B cell (primary cell): ENCODE measurements around the gene CCND2. TPM values are rescaled to one million over a fixed set of nuclear protein-coding genes. Genes with fewer than 3 reads are reported as not detected.

Source experiments
- ATAC-seq: fragments of 200-7000 bp; cut with Tn5 transposase; one replicate; pipeline ENCODE4 v1.10.0; 2021; ENCODE audit warnings: low read depth, mild to moderate bottlenecking, moderate number of reproducible peaks, moderate library complexity
- CTCF ChIA-PET: fragments of 350-600 bp; sonication (Branson Sonifier 250); formaldehyde crosslinking; loops from one replicate; lab custom pipeline; 2021; ENCODE audit warnings: antibody characterized with exemption, inconsistent platforms; lab: Charles Lee
- POLR2A ChIA-PET: fragments of 350-600 bp; sonication (Branson Sonifier 250); formaldehyde crosslinking; loops from one replicate; lab custom pipeline; 2021; ENCODE audit warnings: antibody characterized with exemption; lab: Charles Lee
- DNase-seq: peaks from one replicate; pipeline ENCODE4 v3.0.0; 2013
- H2AFZ ChIP-seq: 2 replicates; pipeline ENCODE4 v1.6.1; 2012; ENCODE audit warnings: mild to moderate bottlenecking, low read depth, low read length; ENCODE audit not compliant: insufficient read depth, poor library complexity, severe bottlenecking
- H3K27ac ChIP-seq, 2 donors: 1 replicate in 1 of 2; 2 replicates in 1 of 2; pipeline ENCODE4 v1.5.1; 2012 to 2013; ENCODE audit warnings: low read length in 2 of 2, mild to moderate bottlenecking in 2 of 2, moderate library complexity in 1 of 2
- H3K27me3 ChIP-seq, 4 experiments: fragments of 200-600 bp in 1 of 4; sonication (generic) in 1 of 4; replicated peaks in 1 of 4; 1 replicate in 2 of 4; 2 replicates in 2 of 4; pipeline versions ENCODE4 v1.6.1 to v1.7.0; 2013 to 2016; ENCODE audit warnings: low read length in 3 of 4, mild to moderate bottlenecking in 2 of 4, mixed read lengths in 1 of 4, moderate library complexity in 1 of 4; ENCODE audit not compliant: insufficient read depth in 4 of 4, control insufficient read depth in 3 of 4; ENCODE audit errors: control extremely low read depth in 1 of 4
- H3K36me3 ChIP-seq, 2 experiments: replicated peaks in 1 of 2; 1 replicate in 1 of 2; 2 replicates in 1 of 2; pipeline versions ENCODE4 v1.6.1 to v1.7.1; 2013; ENCODE audit warnings: low read length in 1 of 2; ENCODE audit not compliant: insufficient read depth in 2 of 2, control insufficient read depth in 1 of 2; ENCODE audit errors: control extremely low read depth in 1 of 2, extremely low read depth in 1 of 2
- H3K4me1 ChIP-seq, 2 donors: fragments of 200-600 bp in 1 of 2; sonication (generic) in 1 of 2; 1 replicate in 1 of 2; 2 replicates in 1 of 2; pipeline versions ENCODE4 v1.5.1 to v1.6.1; 2013 to 2017; ENCODE audit warnings: low read length in 2 of 2; ENCODE audit not compliant: control insufficient read depth in 2 of 2, insufficient read depth in 2 of 2
- H3K4me2 ChIP-seq: replicated peaks from 2 replicates; pipeline ENCODE3; 2012; ENCODE audit warnings: mild to moderate bottlenecking, low read depth, low read length; ENCODE audit not compliant: poor library complexity, severe bottlenecking
- H3K4me3 ChIP-seq, 5 experiments: fragments of 200-600 bp in 1 of 5; sonication (generic) in 1 of 5; 1 replicate in 3 of 5; 2 replicates in 2 of 5; pipeline versions ENCODE4 v1.5.1 to v1.7.0; 2011 to 2016; ENCODE audit warnings: low read length in 4 of 5, mild to moderate bottlenecking in 4 of 5, low read depth in 2 of 5, control low read depth in 1 of 5, moderate library complexity in 1 of 5; ENCODE audit not compliant: insufficient read depth in 1 of 5; ENCODE audit errors: control extremely low read depth in 1 of 5, extremely low read depth in 1 of 5
- H3K79me2 ChIP-seq: fragments of 200-600 bp; sonication (generic); one replicate; pipeline ENCODE4 v1.6.0; 2016; ENCODE audit warnings: low read length; ENCODE audit not compliant: control insufficient read depth, insufficient read depth
- H3K9ac ChIP-seq: fragments of 200-600 bp; sonication (generic); 2 replicates; pipeline ENCODE4 v1.6.1; 2017; ENCODE audit warnings: mild to moderate bottlenecking, low read length, moderate library complexity
- H3K9me3 ChIP-seq, 3 donors: one replicate each; pipeline versions ENCODE4 v1.6.1 to v1.7.1; 2013; ENCODE audit warnings: low read length in 2 of 3; ENCODE audit not compliant: control insufficient read depth in 2 of 3, insufficient read depth in 1 of 3; ENCODE audit errors: control extremely low read depth in 1 of 3
- H4K20me1 ChIP-seq: 2 replicates; pipeline ENCODE4 v1.6.0; 2012; ENCODE audit warnings: mild to moderate bottlenecking, low read length; ENCODE audit not compliant: insufficient read depth, control insufficient read depth, poor library complexity, severe bottlenecking
- H3K27ac Mint-ChIP-seq: one replicate; pipeline ENCODE4 v1.8.0; 2021; ENCODE audit warnings: mixed read lengths
- H3K27me3 Mint-ChIP-seq: one replicate; pipeline ENCODE4 v1.8.0; 2021; ENCODE audit warnings: mixed read lengths
- H3K4me1 Mint-ChIP-seq: one replicate; pipeline ENCODE4 v1.8.0; 2021; ENCODE audit warnings: mixed read lengths
- H3K4me3 Mint-ChIP-seq: one replicate; pipeline ENCODE4 v1.8.0; 2021; ENCODE audit warnings: mixed read lengths
- H3K9me3 Mint-ChIP-seq: one replicate; pipeline ENCODE4 v1.8.0; 2022; ENCODE audit warnings: mixed read lengths; ENCODE audit not compliant: insufficient read depth
- EZH2 ChIP-seq: IDR thresholded peaks from 2 replicates; pipeline ENCODE4 v1.6.1; 2012; ENCODE audit warnings: borderline replicate concordance, low read depth, mild to moderate bottlenecking, moderate library complexity, low read length; ENCODE audit not compliant: insufficient read depth, poor library complexity, severe bottlenecking
- WGBS: methylation state at CpG from one replicate; pipeline ENCODE4 v1.1.5; 2013; ENCODE audit warnings: missing lambda C conversion rate; ENCODE audit not compliant: insufficient coverage; 5-methylcytosine and 5-hydroxymethylcytosine counted together
- intact Hi-C: fragments of 100-400 bp; cut with micrococcal nuclease; formaldehyde crosslinking; loops from one replicate; pipeline ENCODE4 v1.10.0; 2022
- polyA plus RNA-seq: library from polyadenylated mRNA; depleted of rRNA; stranded (reverse); fragments of >200 nt; gene quantifications from 2 replicates; pipeline ENCODE4 v1.2.3, GENCODE V29; 2012
- total RNA-seq, 2 donors: library from RNA; stranded (reverse); fragments of 120-200 nt in 1 of 2; gene quantifications; 1 replicate in 1 of 2; 2 replicates in 1 of 2; pipeline versions ENCODE4 v1.2.3 to v1.2.4, GENCODE V29; 2013 to 2022
- TF ChIP-seq, protein P1 (sequence below): fragments of 200-600 bp; IDR thresholded peaks from one replicate; pipeline ENCODE4 v1.8.0; 2022; ENCODE audit warnings: antibody characterized with exemption, mild to moderate bottlenecking

CCND2 gene
- total and polyA plus RNA-seq, 2 donors (not counting 1 experiment from before 2014, with no cell fraction given) = 9.2 to 20.6 TPM

DNA sequence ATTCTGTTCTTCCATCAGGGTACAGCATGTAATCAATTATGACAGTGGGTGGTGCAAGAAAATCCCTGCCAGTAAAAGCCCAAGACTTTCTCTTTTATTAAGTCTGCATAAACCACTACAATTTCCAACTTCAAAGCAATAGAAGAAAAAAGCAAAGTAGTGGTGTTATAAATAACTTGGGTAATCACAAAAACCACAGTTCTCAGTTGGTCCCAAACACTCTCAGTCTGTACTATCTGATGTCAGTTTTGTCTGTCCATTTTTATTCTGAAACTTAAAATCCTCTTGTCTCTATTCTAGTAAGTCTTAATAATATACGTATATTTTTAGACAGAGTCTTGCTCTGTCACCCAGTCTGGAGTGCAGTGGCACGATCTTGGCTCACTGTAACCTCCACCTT lies 38.7 kb downstream of the CCND2 start:
- CTCF ChIA-PET = no interaction called here

DNA sequence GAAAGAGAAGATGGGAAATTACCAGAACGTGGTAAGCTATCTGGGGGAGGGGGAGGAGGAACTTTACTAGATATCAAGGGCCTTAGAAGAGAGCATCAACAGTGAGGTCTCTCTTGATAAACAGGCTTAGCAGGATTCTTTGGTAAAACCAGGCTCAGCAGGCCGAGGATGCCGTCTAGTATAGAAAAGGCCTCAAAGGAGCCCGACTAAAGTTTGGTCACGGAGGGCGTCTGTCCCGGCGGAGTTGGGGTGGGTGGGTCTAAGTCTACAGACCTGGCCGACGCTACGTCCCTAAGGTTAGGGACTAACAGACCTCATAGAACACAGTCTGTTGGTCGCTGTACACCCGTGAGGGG lies 46.9 kb downstream of the CCND2 start:
- TF ChIP-seq EZH2 = no peak
- TF ChIP-seq, protein P1, sequence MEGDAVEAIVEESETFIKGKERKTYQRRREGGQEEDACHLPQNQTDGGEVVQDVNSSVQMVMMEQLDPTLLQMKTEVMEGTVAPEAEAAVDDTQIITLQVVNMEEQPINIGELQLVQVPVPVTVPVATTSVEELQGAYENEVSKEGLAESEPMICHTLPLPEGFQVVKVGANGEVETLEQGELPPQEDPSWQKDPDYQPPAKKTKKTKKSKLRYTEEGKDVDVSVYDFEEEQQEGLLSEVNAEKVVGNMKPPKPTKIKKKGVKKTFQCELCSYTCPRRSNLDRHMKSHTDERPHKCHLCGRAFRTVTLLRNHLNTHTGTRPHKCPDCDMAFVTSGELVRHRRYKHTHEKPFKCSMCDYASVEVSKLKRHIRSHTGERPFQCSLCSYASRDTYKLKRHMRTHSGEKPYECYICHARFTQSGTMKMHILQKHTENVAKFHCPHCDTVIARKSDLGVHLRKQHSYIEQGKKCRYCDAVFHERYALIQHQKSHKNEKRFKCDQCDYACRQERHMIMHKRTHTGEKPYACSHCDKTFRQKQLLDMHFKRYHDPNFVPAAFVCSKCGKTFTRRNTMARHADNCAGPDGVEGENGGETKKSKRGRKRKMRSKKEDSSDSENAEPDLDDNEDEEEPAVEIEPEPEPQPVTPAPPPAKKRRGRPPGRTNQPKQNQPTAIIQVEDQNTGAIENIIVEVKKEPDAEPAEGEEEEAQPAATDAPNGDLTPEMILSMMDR = no peak
- Histone ChIP-seq H3K4me3 (peak overlapping the region; percentile 69 to 90 (median 74)), H3K9ac (peak overlapping the region; percentile 98), H2AFZ (peak overlapping the region; percentile 82), H4K20me1 (no peaks in the 10 kb centered on the region), H3K27me3 (no peaks in the 10 kb centered on the region), H3K9me3 (no peaks in the 10 kb centered on the region), H3K79me2 (peaks cover 36% of the 10 kb centered on the region), H3K4me1 (peaks cover 26 to 30% of the 10 kb centered on the region in 2 donors), H3K36me3 (no peaks in the 10 kb centered on the region), H3K27ac (peak overlapping the region; percentile 90 to 91), H3K4me2 (peak overlapping the region; percentile 75)
- ChIA-PET CTCF (no interaction called here), POLR2A (interaction anchor here (0.7 kb wide), 1 partner anchor 48 kb away, joined by 4 read pairs; no protein-coding TSS in a partner anchor)
- H3K27ac Mint-ChIP-seq = peak overlapping the region; percentile 88
- H3K4me3 Mint-ChIP-seq = peak overlapping the region; percentile 94
- H3K9me3 Mint-ChIP-seq = no peaks in the 10 kb centered on the region
- H3K4me1 Mint-ChIP-seq = peaks cover 30% of the 10 kb centered on the region
- 1% methylated on average over 13 of the region's 13 CpGs for WGBS
- DNase-seq (no peak), ATAC-seq (peak; percentile 42)
- no peaks in the 10 kb centered on the region for H3K27me3 Mint-ChIP-seq
- intact Hi-C loops = loop anchor here (1.0 to 5.0 kb wide), 4 partner anchors 48 to 1428 kb away; partner anchors contain the start of genes CRACR2A and TULP3

More for the DNA sequence above, 38.7 kb downstream of the CCND2 start:
- TF ChIP-seq, protein P1 = no peak
- TF ChIP-seq EZH2 = no peak
- ATAC-seq = no peak
- H3K4me3 Mint-ChIP-seq = no peak overlapping the region
- Histone ChIP-seq H3K4me3 (no peak overlapping the region), H3K79me2 (no peaks in the 10 kb centered on the region), H3K9ac (no peak overlapping the region), H4K20me1 (no peaks in the 10 kb centered on the region), H3K4me1 (no peaks in the 10 kb centered on the region), H3K4me2 (no peak overlapping the region), H2AFZ (no peak overlapping the region), H3K27ac (no peak overlapping the region), H3K36me3 (peaks cover 0 to 1% of the 10 kb centered on the region in 2 experiments), H3K27me3 (no peaks in the 10 kb centered on the region), H3K9me3 (no peaks in the 10 kb centered on the region)
- no CpG with 5 or more reads among the region's 2 CpGs for WGBS
- intact Hi-C loops = no loop called here
- H3K27me3 Mint-ChIP-seq = no peaks in the 10 kb centered on the region
- H3K27ac Mint-ChIP-seq = no peak overlapping the region
- no peaks in the 10 kb centered on the region for H3K9me3 Mint-ChIP-seq
- DNase-seq = no peak
- H3K4me1 Mint-ChIP-seq = no peaks in the 10 kb centered on the region
- POLR2A ChIA-PET = no interaction called here
